Ovary (tissue), 3 donors: Measurements from ENCODE around the gene TJP2.

Source experiments
- CTCF ChIP-seq, 3 donors: fragments of 450-650 bp in 2 of 3; fragments of 200-600 bp in 1 of 3; IDR thresholded peaks; one replicate each; pipeline versions ENCODE4 v1.5.1 to v1.8.0; 2016 to 2022; ENCODE audit warnings: antibody characterized with exemption in 3 of 3, mild to moderate bottlenecking in 1 of 3
- EP300 ChIP-seq: sonication (generic); formaldehyde crosslinking; IDR thresholded peaks from one replicate; pipeline ENCODE4 v1.6.1; 2017; ENCODE audit warnings: antibody characterized with exemption
- POLR2A ChIP-seq: fragments of 450-650 bp; IDR thresholded peaks from one replicate; pipeline ENCODE4 v1.6.1; 2017; ENCODE audit warnings: antibody characterized with exemption, mild to moderate bottlenecking, moderate library complexity
- donor health status: DM: no; HTN: no; CAD: no.

GRCh38 chr9:69273161-69273560 is 99.1 kb downstream of the TJP2 start:
- TF ChIP-seq CTCF (IDR thresholded peaks at IDR 0.05) (no peak), EP300 (no peak), POLR2A (no peak)
